Cardiac septum (tissue), 1 donor: Measurements from ENCODE around the gene MFAP3L. TPM values are rescaled to one million over a fixed set of nuclear protein-coding genes. Genes with fewer than 3 reads are reported as not detected.
A peak's percentile ranks its signal among the peaks of the same experiment; 100 is the strongest.

Experiments
- DNase-seq: peaks from one replicate; pipeline ENCODE4 v3.0.0-alpha.2; 2020; ENCODE audit warnings: low spot score
- intact Hi-C: fragments of 100-400 bp; cut with DNase I; formaldehyde crosslinking; loops from one replicate; pipeline ENCODE4 v1.14.0; 2022
- total RNA-seq: library from RNA; stranded (reverse); fragmentation: NEBNext Ultra II Directional; extraction: Animal tissue kit (Norgen Biotek cat#: 25700); gene quantifications from one replicate; pipeline ENCODE4 v1.2.1, GENCODE V29; 2021
- donor health status: DM: no; HTN: no; CAD: no.

The MFAP3L gene
- total RNA-seq, 1 donor from 2014 or later, result 1.2 TPM

DNA sequence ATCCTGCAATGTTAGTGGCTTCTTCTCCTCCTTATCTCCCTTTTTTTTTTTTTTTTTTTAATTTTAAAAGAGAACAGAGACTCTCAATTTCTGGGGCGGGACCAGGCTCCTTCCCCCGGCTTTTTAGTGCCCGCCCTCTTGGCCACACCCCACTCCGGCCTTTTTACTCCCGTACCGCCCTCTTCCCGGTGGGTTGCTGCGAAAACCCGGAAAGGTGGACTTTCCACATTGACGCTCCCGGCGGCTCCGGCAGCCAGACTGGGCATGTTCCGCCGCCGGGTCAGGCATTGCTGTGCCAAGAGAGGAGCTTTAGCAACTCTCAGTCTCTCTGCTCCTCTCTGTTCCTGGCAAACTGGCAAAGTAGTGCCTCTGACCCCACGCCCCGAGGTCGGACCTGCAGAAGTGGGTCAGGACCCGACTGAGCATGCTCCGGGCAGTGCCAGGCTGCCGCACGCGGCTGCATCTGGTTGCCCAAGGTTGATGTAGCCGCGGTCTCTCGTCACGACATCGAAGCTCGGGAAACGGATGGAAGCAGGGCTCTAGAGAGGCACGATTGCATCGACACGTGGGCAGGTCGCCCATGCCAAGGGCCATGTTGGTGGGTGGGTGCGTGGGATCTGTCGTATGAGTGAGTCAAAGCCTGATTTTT lies 1.1 kb upstream of the MFAP3L start:
- DNase-seq, result peak; percentile 95
- intact Hi-C loops, result loop anchor here (2.0 kb wide), 2 partner anchors 271 to 415 kb away; partner anchors contain the start of genes HPF1 and NEK1

DNA sequence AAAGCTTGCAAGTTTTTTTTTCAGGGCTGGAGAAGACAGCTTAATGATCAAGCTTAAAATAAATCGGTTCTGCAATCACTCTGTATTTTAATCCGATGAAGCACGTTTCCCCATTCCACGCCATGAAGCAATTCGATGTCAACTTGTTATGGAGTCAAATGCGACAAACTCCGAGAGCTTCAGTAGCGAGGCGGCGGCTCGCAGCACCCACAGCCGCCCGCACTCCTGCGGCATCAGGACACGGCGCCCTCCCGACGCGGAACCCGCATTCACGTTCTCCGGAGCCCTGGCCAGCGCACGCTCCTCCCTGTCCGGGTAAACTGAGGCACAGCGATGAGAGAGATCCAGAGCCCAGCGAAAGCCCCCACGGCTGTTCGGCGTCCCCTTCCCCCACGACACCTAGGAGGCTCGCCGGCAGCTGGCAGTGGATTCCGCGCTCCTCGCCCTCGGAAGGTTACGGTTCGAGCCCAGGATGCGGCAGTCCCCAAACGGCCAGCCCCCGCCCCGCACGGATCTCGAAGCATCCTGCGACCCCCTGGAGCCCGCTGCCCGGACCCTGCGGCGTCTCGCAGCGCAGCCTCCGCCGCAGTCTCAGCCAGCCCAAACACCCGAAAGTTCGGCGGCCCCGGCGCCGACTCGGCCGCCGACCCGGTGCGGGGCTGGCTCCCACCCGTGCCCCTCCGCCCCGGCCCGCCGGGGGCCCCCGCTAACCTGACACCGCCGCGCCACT lies 507 bp downstream of the MFAP3L start:
- DNase-seq, result no peak
- intact Hi-C loops, result loop anchor here (2.0 kb wide), 2 partner anchors 269 to 413 kb away; partner anchors contain the start of genes HPF1 and NEK1

DNA sequence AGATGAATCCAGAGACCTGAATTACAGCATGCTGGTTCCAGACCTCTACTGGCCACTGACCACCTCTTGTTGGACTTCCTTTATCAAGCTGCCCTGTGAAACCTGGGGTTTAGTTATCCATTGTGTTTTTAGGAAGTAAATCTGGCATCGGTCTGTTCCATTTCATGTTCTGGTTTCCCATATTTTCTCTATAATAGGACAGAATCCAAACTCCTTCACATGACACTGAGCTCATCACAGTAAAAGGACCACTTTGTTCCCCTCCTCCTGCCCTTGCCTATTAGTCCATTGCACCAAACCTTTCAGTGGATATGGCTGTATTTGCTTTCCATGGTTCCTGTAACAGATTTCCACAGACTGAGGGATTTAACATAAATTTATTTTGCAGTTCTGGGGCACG lies 4.0 kb downstream of the MFAP3L start:
- intact Hi-C loops, result no loop called here
- no peak for DNase-seq

DNA sequence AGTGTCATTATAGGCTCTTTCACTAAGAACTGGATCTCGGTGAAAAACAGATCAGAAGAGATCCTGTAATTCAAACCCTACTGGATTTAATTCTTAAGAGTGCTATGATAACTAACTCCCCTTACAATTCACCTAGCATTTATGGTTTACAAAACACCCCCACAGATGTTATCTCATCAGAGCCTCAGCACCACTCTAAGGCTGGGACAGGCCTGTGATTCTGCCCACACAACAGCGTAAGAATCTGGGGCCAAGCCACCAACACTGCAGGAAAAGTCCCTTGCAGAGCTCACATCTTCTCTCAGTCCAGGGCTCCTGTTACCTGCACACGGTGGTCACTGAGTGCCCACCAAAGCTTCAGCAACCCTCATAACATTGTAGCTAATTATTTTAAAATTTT lies 8.9 kb downstream of the MFAP3L start:
- no peak for DNase-seq
- intact Hi-C loops, result no loop called here

DNA sequence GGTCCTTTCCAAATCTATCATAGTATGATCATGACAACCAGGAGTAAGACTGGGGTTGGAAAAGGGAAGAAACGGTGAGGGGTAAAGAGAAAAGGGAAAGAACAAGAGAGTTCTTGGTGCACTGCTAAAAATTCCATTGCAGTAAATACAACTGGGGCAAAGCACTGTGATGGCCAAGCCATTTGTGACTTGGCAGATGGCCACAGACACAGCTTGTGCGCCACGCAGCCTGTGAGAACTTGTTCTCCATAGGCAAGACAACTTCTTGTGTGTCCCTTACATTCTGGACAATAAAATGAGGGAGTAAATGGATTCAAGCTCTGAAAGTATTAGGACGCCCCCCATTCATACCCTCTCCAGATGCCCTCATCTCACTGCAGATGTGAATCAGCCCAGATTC lies 10.9 kb downstream of the MFAP3L start:
- DNase-seq, result no peak
- intact Hi-C loops, result no loop called here

DNA sequence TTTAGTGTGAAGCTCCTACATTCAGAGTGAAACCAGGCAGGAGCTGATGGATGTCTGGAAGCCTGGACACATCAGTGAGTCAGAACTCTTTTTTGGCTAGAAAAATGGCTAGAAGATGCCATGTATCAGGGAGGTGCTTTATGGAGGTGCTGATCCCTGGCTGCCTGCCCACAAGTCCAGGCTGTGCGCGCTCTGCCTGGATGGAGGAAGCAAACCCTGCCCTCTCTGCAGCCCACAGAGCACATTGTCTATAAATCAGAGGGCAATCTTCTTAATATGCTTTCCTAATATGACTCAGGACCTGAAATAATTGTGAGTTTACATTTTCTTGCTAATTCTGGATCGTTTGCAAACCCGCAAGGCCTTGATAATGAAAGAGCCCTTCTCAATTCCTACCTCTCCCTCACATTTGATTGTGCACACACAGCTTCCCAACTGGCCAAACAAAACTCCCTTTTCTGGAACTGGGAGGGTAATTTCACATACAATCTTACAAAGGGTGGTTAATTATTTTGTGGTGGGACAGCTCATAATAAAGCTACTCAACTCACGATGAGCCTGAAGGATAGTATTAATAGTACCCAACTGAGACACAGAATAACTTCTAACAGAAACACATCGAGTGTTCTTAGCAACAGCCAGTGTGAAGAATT lies 11.7 kb downstream of the MFAP3L start:
- no peak for DNase-seq
- intact Hi-C loops, result no loop called here

DNA sequence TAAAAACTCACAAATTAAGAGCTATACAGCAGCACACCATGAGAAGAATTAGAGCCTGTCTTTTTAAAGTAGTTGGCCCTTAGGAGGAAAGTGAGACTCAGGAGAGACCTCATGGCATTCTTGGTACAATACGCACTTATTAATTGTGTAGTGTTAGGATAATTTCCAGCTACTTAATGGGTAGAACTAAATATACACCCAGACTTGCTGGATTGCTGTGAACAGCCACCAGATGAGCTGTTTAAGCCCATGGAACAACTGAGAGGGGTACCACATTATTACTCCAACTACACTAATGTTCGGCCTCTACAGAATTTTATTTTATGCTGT lies 13.6 kb downstream of the MFAP3L start:
- intact Hi-C loops, result no loop called here
- no peak for DNase-seq

DNA sequence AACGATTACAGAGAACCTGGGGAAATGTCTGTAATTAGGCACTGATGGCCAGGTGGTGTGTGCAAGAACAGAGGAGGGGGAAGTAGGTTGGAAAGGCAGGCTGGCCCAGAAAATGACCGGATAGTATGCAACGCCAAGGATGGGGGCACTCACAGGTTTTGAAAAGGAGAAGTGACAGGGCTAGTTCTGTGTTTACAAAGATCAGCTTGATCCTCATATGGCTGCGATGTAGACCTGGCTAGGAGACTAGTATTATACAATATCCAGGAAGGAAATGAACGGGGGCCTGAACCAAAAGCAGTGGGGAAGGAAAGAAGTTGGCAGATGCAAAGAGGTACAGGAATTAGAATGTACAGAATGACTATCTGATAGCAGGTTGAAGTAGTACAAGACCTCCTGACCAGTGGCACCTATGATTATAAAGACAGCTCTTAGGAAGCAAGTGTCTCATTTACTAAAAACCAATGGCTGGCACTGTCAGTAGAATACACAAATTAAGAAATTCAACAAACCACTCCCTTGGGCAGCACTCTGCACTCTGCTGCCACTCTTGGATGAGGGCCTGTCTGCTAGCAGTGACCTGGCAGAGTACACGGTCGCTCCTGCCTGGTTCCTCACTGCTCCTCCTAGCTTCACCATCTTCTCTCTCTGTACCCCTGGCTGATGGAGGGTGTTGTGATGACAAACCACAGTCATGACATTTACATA lies 14.1 kb downstream of the MFAP3L start:
- DNase-seq, result no peak
- intact Hi-C loops, result no loop called here

DNA sequence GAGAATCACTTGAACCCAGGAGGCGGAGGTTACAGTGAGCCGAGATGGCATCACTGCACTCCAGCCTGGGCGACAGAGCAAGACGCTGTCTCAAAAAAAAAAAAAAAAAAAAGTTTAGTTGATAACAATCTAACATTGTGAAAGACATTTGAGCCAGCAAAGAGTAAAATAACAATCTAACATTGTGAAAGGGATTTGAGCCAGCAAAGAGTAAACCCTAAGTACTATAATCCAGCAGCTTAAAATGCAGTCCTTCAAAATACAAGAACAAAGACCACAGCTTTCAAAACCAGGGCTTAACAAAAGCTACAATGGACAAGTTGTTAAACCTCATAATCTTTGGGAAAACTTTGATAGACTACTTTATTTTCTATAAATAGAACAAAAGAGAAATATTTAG lies 16.9 kb downstream of the MFAP3L start:
- DNase-seq, result no peak
- intact Hi-C loops, result no loop called here

DNA sequence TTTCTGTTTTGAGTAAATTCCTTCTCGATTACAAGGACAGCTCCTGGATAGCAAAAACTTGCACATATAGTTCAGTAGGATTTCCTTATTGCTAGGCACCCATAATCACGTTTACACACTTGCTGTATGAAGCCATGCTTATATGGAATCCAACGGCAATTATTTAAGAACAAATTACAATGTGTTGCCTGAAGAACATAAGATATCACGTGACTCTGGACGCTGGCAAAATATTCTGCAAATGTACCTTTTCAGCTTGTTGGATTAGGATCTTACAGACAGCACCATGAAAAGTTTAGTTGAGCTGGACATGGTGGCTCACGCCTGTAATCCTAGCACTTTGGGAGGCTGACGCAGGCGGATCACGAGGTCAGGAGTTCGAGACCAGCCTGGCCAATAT lies 17.4 kb downstream of the MFAP3L start:
- DNase-seq, result no peak
- intact Hi-C loops, result no loop called here

DNA sequence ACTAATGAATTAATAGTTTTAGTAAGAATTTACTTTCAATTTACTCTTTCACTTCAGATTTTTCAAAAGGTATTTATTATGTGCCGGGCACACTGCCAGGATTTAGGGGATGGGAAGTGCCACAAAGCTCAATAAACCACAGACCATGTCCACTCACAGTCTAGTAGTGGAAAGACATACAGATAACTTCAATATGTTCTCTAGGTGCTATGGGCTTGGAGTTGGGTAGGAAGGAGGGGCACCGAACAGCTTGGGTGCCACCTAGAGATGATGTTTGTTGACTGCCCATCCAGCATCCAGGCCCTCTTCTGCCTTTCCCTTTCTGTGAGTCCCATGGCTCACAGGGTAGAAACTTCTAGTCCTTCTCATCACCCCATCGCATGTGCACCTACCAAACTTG lies 17.8 kb downstream of the MFAP3L start:
- DNase-seq, result no peak
- intact Hi-C loops, result no loop called here

DNA sequence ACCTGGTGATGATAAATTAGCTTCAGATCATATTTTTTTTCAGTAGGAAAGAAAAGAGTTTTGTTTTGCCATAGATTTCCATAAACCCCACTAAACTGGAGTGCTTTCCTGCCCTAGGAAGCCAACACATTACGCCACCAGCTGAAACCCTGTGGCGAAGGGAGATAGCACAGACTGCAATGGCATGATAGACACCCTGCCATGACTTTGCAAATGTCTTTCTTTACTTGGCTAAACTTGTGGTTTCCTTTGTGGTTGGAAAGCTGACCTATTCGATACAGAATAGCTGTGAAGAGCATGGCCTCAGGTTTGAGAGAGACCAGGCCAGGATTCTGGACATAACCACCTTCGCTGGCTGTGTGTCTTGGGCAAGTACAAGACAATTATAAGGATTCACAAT lies 19.1 kb downstream of the MFAP3L start:
- intact Hi-C loops, result no loop called here
- no peak for DNase-seq

DNA sequence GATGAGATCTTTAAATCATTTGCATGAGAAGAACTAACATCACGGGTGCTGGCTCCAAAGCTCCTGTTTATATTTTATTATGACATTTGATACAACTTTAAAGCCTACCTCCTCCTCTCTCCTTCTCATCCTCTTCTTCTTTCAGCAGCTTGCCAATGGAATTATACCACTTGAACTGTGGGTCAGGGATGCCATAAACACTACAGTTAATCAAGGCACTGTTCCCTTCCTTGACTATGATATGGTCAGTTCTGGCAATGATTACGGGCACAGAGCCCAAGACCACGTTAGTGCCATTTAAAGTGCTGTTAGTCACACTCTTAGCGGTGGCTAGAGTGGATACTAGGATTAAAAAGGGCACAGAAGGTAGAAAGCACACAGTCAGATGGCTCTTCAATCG lies 20.7 kb downstream of the MFAP3L start:
- DNase-seq, result no peak
- intact Hi-C loops, result no loop called here

DNA sequence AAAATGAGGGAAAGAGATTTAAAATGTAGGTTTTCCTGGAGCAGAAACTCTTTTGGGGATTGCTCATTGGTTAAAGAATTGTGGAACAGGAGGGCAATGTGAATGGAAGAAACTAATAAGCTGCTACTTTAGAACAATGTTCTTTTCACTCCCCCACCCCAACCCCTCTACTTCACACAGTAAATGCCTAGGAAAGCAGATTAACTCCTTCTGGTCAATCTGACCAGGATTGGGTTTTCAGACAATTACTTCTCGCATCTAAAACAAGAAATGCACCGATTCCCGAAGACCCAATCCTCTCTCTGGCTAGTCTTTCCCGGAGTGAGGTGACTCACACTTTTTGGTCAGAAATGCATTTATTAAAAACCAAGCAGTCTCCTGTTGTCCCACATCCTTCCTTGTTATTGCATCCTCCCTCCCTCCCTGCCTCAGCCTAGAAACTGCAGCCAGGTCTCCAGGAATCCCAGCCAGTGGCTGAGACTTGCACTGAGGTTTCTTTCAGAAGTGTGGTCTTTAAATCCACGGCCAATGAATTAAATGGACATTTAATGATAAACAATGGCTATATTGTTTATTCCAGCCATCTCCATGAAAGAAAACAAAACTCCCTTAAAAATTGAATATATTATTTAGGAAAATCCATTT lies 21.4 kb downstream of the MFAP3L start:
- no peak for DNase-seq

DNA sequence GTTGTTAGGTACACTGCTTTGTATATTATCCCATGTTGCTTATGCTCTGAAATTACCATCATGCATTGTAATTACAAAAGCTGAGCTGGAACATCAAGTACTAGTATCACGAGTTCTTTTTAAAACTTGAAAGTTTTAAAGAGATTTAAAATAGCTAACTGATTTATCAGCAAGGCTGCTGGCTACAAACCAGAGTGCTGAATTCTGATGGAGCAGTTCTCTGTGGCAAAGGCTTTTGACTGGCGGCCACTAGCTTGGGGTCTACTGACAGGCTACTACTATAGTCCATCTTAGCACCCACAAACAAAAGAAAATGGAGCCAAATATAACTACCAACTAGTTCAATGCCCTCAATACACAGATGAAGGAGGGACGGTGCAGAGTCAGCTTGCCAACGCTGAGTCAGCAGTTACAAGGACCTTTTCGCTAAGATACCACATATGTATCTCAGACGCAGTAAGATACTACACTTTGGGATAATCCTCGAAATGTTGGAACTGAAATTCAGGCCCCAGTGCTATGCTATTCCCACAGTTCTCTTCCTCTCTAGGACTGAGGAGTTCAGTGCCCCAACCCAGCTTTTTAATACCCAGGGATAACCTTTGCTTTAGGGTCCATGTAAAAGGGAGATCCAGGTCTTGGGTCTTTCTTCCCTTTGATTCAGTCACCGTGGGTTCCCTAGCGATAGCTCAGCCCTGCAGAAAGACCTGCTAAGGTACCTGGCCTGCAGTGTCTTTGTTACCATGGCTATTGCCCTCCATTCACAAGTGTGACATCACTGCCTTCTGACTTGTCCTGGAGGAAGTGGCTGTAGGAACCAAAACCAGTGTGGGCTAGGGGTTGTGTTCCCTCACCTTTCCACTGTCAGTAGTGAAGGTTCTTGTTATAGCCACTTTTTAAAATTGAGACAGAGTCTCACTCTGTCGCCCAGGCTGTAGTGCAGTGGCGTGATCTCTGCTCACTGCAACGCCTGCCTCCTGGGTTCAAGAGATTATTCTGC lies 22.8 kb downstream of the MFAP3L start:
- DNase-seq, result no peak
- intact Hi-C loops, result no loop called here

More for the DNA sequence above, 21.4 kb downstream of the MFAP3L start:
- intact Hi-C loops, result no loop called here

DNA sequence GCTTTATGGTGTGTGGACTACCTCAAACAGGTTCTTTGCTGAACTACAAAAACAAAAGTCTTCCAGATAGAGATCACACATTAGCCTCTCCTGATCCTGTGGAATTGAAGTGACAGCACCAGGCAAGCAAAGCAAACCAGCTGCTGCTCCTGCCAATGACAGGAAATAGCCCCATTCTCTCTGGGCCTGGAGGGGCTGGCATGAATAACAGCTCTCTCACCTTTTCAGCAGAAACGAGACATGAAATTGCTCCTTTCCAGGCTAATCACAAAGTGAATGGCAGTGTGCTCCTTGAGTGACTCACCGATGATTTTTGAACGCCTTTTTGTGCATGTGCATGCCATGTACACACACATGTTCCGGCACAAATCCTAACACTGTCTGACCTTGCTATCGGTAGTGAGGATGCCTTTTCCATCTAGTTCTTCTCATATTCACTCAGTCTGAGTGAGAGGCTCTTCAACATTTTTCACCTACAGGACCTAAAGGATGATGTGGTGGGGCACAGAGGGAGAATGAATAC lies 24.4 kb downstream of the MFAP3L start:
- intact Hi-C loops, result no loop called here

DNA sequence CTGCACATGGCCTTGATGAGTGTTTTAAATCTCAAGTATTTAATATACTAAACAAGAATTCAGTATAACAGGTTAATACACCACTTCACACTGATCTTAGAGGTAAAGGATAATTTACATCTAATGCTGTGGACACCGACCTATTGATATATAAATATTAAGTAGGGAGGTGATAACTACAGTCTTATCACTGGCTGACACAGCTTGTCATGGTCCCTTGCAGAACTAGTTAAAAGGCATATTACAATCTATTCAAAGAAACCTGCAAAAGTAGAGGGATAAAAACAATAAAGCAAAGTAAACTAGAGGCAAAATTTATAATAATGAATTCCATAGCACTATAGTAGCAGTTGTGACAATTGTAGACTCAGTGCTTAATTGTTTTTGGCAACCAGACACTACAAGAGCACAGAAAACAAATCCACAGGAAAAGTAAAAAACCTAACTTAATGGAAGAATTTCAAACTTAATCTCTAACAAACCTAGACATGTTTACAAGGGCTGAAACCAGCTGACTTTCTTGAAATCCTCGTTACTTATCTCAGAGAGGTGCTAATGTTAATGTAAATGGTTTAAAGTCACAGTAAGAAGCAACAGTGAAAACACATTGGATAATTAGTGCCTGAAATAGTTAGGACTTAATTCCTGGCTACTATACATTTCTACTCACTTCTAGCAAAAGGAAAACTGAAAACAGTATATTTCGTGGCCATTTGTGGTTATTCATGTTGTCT lies 25.0 kb downstream of the MFAP3L start:
- DNase-seq, result no peak

More for the DNA sequence above, 24.4 kb downstream of the MFAP3L start:
- no peak for DNase-seq

DNA sequence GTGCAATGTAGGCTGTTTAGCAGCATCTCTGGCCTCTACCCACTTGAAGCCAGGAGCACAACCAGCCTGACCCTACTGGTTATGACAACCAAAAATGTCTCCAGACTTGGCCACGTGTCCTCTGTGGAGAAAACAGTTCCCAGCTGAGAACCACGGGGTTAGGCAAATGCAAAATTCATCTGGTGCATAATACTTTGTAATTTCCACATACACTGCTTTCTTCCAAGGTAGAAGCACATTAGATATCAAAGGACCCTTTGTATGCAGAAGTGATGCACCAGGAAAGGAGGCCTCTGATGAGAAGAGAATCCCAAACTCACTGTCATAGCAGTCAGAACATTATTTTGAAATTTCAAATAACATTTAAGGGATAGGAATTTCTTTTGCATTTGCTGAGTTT lies 26.3 kb downstream of the MFAP3L start:
- intact Hi-C loops, result no loop called here
- DNase-seq, result no peak

More for the DNA sequence above, 25.0 kb downstream of the MFAP3L start:
- intact Hi-C loops, result no loop called here
